ENCODE results near the gene ANKS1B.

- no peak for TF ChIP-seq CTCF (IDR thresholded peaks at IDR 0.05)
- TF ChIP-seq POLR2A (IDR thresholded peaks at IDR 0.05) = no peak
Measured at GRCh38 chr12:99713946-99714520, 270.7 kb downstream of the ANKS1B start.
